ENCODE data around the gene OR52E4. TPM values are rescaled to one million over a fixed set of nuclear protein-coding genes. Genes with fewer than 3 reads are reported as not detected.

Gene OR52E4
- total RNA-seq, result not detected
- not detected for polyA plus RNA-seq

GRCh38 chr11:5880329-5880728, at the start of gene OR52E4:
OR52E4 (plus strand) TSS chr11:5880629; CDS start chr11:5884293, 3,664 bp downstream.
- TF ChIP-seq, protein P1, sequence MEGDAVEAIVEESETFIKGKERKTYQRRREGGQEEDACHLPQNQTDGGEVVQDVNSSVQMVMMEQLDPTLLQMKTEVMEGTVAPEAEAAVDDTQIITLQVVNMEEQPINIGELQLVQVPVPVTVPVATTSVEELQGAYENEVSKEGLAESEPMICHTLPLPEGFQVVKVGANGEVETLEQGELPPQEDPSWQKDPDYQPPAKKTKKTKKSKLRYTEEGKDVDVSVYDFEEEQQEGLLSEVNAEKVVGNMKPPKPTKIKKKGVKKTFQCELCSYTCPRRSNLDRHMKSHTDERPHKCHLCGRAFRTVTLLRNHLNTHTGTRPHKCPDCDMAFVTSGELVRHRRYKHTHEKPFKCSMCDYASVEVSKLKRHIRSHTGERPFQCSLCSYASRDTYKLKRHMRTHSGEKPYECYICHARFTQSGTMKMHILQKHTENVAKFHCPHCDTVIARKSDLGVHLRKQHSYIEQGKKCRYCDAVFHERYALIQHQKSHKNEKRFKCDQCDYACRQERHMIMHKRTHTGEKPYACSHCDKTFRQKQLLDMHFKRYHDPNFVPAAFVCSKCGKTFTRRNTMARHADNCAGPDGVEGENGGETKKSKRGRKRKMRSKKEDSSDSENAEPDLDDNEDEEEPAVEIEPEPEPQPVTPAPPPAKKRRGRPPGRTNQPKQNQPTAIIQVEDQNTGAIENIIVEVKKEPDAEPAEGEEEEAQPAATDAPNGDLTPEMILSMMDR (IDR thresholded peaks at IDR 0.05; ENCODE audit: low read depth, low read length, missing input control), result no peak
- no peak for TF ChIP-seq EGR1 (IDR thresholded peaks at IDR 0.05; ENCODE audit: low read depth in 2 of 2)
- TF ChIP-seq, protein P2, sequence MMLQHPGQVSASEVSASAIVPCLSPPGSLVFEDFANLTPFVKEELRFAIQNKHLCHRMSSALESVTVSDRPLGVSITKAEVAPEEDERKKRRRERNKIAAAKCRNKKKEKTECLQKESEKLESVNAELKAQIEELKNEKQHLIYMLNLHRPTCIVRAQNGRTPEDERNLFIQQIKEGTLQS (IDR thresholded peaks at IDR 0.05), result no peak
- TF ChIP-seq YY1 (IDR thresholded peaks at IDR 0.05), result no peak
- TF ChIP-seq JUND (IDR thresholded peaks at IDR 0.05), result no peak
- no peak for TF ChIP-seq ZBTB33 (IDR thresholded peaks at IDR 0.05)
- TF ChIP-seq HNF4G (IDR thresholded peaks at IDR 0.05), result no peak
- no peak for TF ChIP-seq SP1 (IDR thresholded peaks at IDR 0.05)
- no peak for TF ChIP-seq RXRA (IDR thresholded peaks at IDR 0.05)
- no peak for TF ChIP-seq HNF4A (conservative IDR thresholded peaks at IDR 0.05)
- no peak for TF ChIP-seq RAD21 (IDR thresholded peaks at IDR 0.05)
- TF ChIP-seq GABPA (IDR thresholded peaks at IDR 0.05 in 1 of 2, conservative IDR thresholded peaks at IDR 0.05 in 1 of 2), result no peak
- TF ChIP-seq TAF1 (conservative IDR thresholded peaks at IDR 0.05), result no peak
- TF ChIP-seq REST (IDR thresholded peaks at IDR 0.05), result no peak
- TF ChIP-seq FOXA2 (IDR thresholded peaks at IDR 0.05), result no peak
- TF ChIP-seq NR2F2 (IDR thresholded peaks at IDR 0.05), result no peak
- no peaks in the 10 kb centered on the region for H3K4me1 ChIP-seq (ENCODE audit: control insufficient read depth in 4 of 4, insufficient read depth in 4 of 4, low read length in 3 of 4)
- WGBS, result 66% methylated on average over 4 of the region's 4 CpGs
- no peak within 1 kb of the TSS for H3K27ac ChIP-seq (ENCODE audit: low read depth in 1 of 2, low read length in 2 of 2)
- no peak within 1 kb of the TSS for H3K9ac ChIP-seq (ENCODE audit: low read depth in 1 of 2, low read length in 2 of 2)
- DNase-seq (ENCODE audit: low spot score), result no peak
- H3K27me3 ChIP-seq (ENCODE audit: control insufficient read depth in 4 of 4, insufficient read depth in 4 of 4, low read length in 3 of 4), result peaks cover 0 to 5% (median 0%) of the 10 kb centered on the region in 4 donors
- no peak within 1 kb of the TSS for H3K4me3 ChIP-seq (ENCODE audit: low read depth in 1 of 3, low read length in 3 of 3)
- H3K36me3 ChIP-seq (ENCODE audit: control insufficient read depth in 4 of 4, insufficient read depth in 3 of 4, low read depth in 1 of 4, low read length in 3 of 4), result no peaks in the 10 kb centered on the region
- H3K9me3 ChIP-seq (ENCODE audit: control insufficient read depth in 4 of 4, low read length in 3 of 4), result no peaks in the 10 kb centered on the region

Data from liver (tissue), 9 donors.